Stimulated activated CD4-positive, alpha-beta T cell treated with anti-CD3 and anti-CD28 coated beads, Interleukin-12 subunit alpha, Interleukin-12 subunit beta, amount 100 ng/mL, for 48 hours (primary cell): ENCODE data around the gene FBH1.
"Not testable (repeated sequence)": the region's sequence is repeated elsewhere in the genome, so short reads cannot be mapped to it uniquely, and the experiment has no call there.

Experiments used
- DNase-seq, 3 donors: peaks; one replicate each; pipeline ENCODE4 v3.0.0-alpha.2; 2020; ENCODE audit warnings: low read depth in 2 of 3, low spot score in 1 of 3

FBH1 gene

GRCh38 chr10:5958077-5958476 lies 68.0 kb downstream of the FBH1 start:
- no peak for DNase-seq

GRCh38 chr10:5958675-5959074 lies 68.6 kb downstream of the FBH1 start:
- DNase-seq: no peak

GRCh38 chr10:5959142-5959541 lies 69.1 kb downstream of the FBH1 start:
- DNase-seq: no peak

- no peak for DNase-seq
Measured at GRCh38 chr10:5959581-5960069, 69.6 kb downstream of the FBH1 start.

GRCh38 chr10:5960070-5960972 lies 70.3 kb downstream of the FBH1 start:
- DNase-seq: no peak

GRCh38 chr10:5960973-5961275 lies 70.9 kb downstream of the FBH1 start:
- DNase-seq: not testable (repeated sequence)

GRCh38 chr10:5961405-5962100 lies 71.5 kb downstream of the FBH1 start:
- DNase-seq: no peak

GRCh38 chr10:5962358-5962940 lies 72.4 kb downstream of the FBH1 start:
- DNase-seq: not testable (repeated sequence)

GRCh38 chr10:5963071-5963470 lies 73.0 kb downstream of the FBH1 start:
- no peak for DNase-seq

GRCh38 chr10:5963591-5963990 lies 73.5 kb downstream of the FBH1 start:
- DNase-seq: no peak

- DNase-seq: no peak
Measured at GRCh38 chr10:5964736-5965135, 74.7 kb downstream of the FBH1 start.

- no peak for DNase-seq
Measured at GRCh38 chr10:5965266-5965665, 75.2 kb downstream of the FBH1 start.

- no peak for DNase-seq
Measured at GRCh38 chr10:5968037-5968680, 78.1 kb downstream of the FBH1 start.

- DNase-seq: no peak
Measured at GRCh38 chr10:5968681-5969453, 78.8 kb downstream of the FBH1 start.

- DNase-seq: no peak
Measured at GRCh38 chr10:5970066-5970465, 80.0 kb downstream of the FBH1 start.

GRCh38 chr10:5970527-5970926 lies 80.5 kb downstream of the FBH1 start:
- DNase-seq: no peak

- no peak for DNase-seq
Measured at GRCh38 chr10:5971315-5971832, 81.3 kb downstream of the FBH1 start.

GRCh38 chr10:5971886-5972285 lies 81.8 kb downstream of the FBH1 start:
- DNase-seq: no peak

- DNase-seq: no peak
Measured at GRCh38 chr10:5973069-5973468, 83.0 kb downstream of the FBH1 start.

GRCh38 chr10:5975641-5976473 lies 85.8 kb downstream of the FBH1 start:
- peak; percentile 50 to 57 (median 56) for DNase-seq
